ENCODE data around the gene MAFG.

- TF ChIP-seq EZH2phosphoT487 (IDR thresholded peaks at IDR 0.05; ENCODE audit: low read length) = no peak
- no peak for TF ChIP-seq CTCF (IDR thresholded peaks at IDR 0.05; ENCODE audit: low read length)
Measured at GRCh38 chr17:81968850-81969812, 41.6 kb upstream of the MAFG start.

Measured in MM.1S (cell line).